GM12801 (cell line): ENCODE results near the gene SLC35A2.

Source experiments
- CTCF ChIP-seq: IDR thresholded peaks from one replicate; pipeline ENCODE4 v1.5.1; 2011; ENCODE audit warnings: control low read depth; ENCODE audit not compliant: insufficient read length; ENCODE audit errors: extremely low read depth

Gene SLC35A2

GRCh38 chrX:48911412-48912182, at the start of gene SLC35A2:
Gene SLC35A2 (minus strand): TSS chrX:48911646. CDS start chrX:48911636, 10 bp downstream.
- TF ChIP-seq CTCF = no peak

- no peak for TF ChIP-seq CTCF
Observed at GRCh38 chrX:48960291-48960690, 48.8 kb upstream of the SLC35A2 start.

GRCh38 chrX:48958635-48959094, 47.2 kb upstream of the SLC35A2 start:
- no peak for TF ChIP-seq CTCF

- TF ChIP-seq CTCF = no peak
Observed at GRCh38 chrX:48957827-48958634, 46.6 kb upstream of the SLC35A2 start.

GRCh38 chrX:48957477-48957826, 46.0 kb upstream of the SLC35A2 start, which contains the start of gene OTUD5:
Gene OTUD5 (minus strand): TSS chrX:48957607. CDS start chrX:48957570, 37 bp downstream.
- no peak for TF ChIP-seq CTCF

GRCh38 chrX:48956728-48957414, 45.4 kb upstream of the SLC35A2 start:
- no peak for TF ChIP-seq CTCF

- no peak for TF ChIP-seq CTCF
Observed at GRCh38 chrX:48948589-48948988, 37.1 kb upstream of the SLC35A2 start.
